GM18868 (cell line): ENCODE results near the gene HBA1.
"Not testable (repeated sequence)": the region's sequence is repeated elsewhere in the genome, so short reads cannot be mapped to it uniquely, and the experiment has no call there.

Source experiments
- ATAC-seq: cut with Tn5 transposase; IDR thresholded peaks from one replicate; pipeline ENCODE4 v1.9.1; 2021; ENCODE audit warnings: mild to moderate bottlenecking, moderate library complexity; ENCODE audit not compliant: unreplicated experiment

HBA1 gene

DNA sequence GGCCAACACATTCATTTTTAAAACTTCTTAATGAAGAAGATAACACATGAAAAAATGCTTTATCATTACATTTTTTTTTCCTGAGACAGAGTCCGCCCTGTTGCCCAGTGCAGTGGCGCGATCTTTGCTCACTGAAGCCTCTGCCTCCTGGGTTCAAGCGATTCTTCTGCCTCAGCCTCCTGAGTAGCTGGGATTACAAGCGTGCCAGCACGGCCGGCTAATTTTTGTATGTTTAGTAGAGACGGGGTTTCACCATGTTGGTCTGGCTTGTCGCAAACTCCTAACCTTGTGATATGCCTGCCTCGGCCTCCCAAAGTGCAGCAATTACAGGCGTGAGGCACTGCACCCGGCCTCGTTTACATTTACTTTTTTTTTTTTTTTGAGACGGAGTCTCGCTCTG is 17.0 kb downstream of the HBA1 start:
- ATAC-seq: no peak

DNA sequence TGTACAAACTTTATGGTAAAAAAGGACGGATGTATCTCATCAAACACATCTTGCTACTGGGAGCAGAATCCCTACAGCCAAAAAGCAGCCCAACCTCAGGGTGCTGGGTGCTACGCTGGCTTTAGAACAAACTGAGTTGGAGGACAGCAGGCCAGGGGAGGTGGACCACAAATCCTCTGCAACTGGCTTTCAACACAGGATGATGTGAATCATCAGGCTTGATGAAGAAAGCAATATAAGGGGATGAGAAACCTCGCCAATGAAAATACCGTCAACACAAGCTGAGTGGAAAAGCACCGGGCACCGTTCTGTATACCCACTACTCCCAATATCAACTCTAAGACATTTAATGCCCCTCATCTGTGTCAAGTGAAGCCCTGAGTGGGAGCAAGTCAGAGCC is 18.0 kb downstream of the HBA1 start:
- no peak for ATAC-seq

- no peak for ATAC-seq
These were observed 23.9 kb downstream of the HBA1 start for GRCh38 chr16:200388-200787.

DNA sequence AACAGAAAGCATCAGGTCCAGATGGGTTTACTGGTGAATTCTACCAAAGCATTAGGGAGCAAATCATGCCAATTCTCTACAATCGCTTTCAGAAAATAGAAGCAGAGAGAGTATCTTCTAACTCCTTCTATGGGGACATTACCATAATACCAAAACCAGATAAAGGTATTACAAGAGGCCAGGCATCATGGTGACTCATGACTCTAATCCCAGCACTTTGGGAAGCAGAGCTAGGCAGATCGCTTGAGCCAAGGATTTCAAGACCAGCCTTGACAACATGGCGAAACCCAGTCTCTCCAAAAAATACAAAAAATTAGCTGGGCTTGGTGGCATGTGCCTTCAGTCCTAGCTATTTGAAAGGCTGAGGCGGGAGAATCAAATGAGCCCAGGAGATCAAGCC is 26.8 kb downstream of the HBA1 start:
- no peak for ATAC-seq

- ATAC-seq: not testable (repeated sequence)
These were observed 27.6 kb downstream of the HBA1 start for GRCh38 chr16:204046-204445.

- ATAC-seq: not testable (repeated sequence)
These were observed 32.9 kb downstream of the HBA1 start for GRCh38 chr16:209359-209758.

- not testable (repeated sequence) for ATAC-seq
These were observed 35.2 kb downstream of the HBA1 start for GRCh38 chr16:211631-212180.

- no peak for ATAC-seq
These were observed 36.5 kb downstream of the HBA1 start for GRCh38 chr16:212999-213398.

DNA sequence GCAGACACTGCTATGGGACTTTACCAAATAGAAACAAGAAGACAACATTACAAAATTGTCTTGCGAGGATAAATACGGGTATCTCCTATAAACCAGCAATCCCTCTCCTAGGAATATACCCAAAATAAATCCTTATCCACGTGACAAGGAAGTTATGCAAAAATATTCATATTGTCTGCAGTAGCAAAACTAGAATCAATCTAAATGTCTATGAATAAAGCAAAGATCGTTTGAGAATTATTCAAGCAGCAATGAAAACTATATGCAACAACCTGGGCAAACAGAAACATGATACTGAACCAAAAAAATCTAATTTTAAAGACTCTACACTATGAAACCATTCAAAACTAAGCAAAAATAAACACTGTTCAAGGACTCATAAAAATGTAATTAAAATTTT is 43.5 kb downstream of the HBA1 start:
- ATAC-seq: no peak
